Stimulated activated naive CD8-positive, alpha-beta T cell treated with anti-CD3 and anti-CD28 coated beads, Interleukin-15, amount 100 ng/mL, for 72 hours (primary cell): ENCODE results near the gene BBOF1.
"Not testable (repeated sequence)": the region's sequence is repeated elsewhere in the genome, so short reads cannot be mapped to it uniquely, and the experiment has no call there.

Source experiments
- ATAC-seq: fragments of 150-1000 bp; cut with Tn5 transposase; 2 replicates; pipeline ENCODE4 v1.10.0; 2021; ENCODE audit warnings: mild to moderate bottlenecking, moderate library complexity
- DNase-seq, 2 donors: peaks; one replicate each; pipeline ENCODE4 v3.0.0; 2021 to 2022
- H3K27ac Mint-ChIP-seq, 2 donors: one replicate each; pipeline ENCODE4 v1.8.0; 2022; ENCODE audit warnings: mild to moderate bottlenecking in 2 of 2, mixed read lengths in 2 of 2, moderate library complexity in 2 of 2
- H3K27me3 Mint-ChIP-seq: one replicate; pipeline ENCODE4 v1.8.0; 2022; ENCODE audit warnings: mixed read lengths
- H3K4me1 Mint-ChIP-seq: one replicate; pipeline ENCODE4 v1.8.0; 2022; ENCODE audit warnings: mild to moderate bottlenecking, mixed read lengths
- H3K4me3 Mint-ChIP-seq, 2 donors: one replicate each; pipeline ENCODE4 v1.8.0; 2022; ENCODE audit warnings: mild to moderate bottlenecking in 2 of 2, mixed read lengths in 2 of 2, moderate library complexity in 1 of 2
- H3K9me3 Mint-ChIP-seq, 2 donors: one replicate each; pipeline ENCODE4 v1.8.0; 2022; ENCODE audit warnings: mixed read lengths in 2 of 2

BBOF1 gene, protein sequence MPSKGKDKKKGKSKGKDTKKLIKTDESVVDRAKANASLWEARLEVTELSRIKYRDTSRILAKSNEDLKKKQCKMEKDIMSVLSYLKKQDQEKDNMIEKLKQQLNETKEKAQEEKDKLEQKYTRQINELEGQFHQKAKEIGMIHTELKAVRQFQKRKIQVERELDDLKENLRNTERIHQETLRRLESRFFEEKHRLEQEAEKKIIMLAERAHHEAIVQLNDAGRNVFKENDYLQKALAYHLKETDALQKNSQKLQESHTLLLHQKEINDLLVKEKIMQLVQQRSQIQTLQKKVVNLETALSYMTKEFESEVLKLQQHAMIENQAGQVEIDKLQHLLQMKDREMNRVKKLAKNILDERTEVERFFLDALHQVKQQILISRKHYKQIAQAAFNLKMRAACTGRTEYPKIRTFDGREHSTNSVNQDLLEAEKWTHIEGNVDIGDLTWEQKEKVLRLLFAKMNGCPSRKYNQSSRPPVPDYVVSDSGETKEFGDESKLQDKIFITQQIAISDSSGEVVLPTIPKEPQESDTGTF

DNA sequence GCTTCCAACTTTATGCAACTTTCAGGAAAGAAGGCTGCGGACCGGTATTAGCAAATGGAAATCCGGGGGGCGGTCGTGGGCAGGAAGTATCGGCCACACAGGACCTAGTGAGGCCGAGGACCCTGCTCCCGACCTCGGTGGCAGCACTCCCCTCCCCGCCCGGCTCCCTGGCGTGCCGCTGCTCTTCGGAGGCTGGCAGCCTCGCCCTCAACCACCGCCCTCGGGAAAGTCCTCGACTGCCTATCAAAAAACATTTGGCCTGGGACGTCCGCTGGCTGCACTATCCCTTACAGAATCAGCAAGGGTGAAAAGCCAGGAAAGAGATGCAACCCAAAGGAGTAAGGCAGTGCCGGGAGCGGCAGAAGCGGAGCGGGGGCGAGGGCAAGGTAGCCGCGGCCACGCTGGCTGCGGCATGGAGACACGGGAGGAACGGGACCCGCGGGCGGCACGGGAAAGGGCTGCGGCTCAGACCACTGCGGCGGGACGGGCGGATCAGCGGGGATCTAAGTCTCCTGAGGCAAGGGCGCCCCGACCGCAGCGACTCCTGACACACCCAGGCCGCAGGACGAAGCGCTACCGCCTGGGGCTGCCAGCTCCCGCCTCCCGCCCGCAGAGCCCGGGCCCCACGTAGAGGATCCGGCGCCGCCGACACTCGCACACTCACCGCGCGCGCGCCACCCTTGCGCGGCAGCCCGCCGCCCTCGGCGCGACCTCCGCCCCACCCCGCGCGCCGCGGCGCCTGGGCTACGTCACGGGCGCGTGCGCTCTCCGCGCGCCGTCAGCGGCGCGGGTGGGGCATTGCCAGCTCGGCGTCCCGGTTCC, at the start of gene BBOF1, which contains the start of gene ENTPD5:
Gene BBOF1, plus strand, starts transcription at position 764 of the 822 bp plus-strand sequence. CDS start 130 bp downstream, outside the sequence.
Gene ENTPD5, minus strand, starts transcription at position 703 of the 822 bp plus-strand sequence. CDS start 31,186 bp downstream, outside the sequence.
- DNase-seq (peak; percentile 80 to 81), ATAC-seq (peak; percentile 98)
- Mint-ChIP-seq H3K27me3 (no peaks in the 10 kb centered on the region), H3K9me3 (no peaks in the 10 kb centered on the region), H3K4me1 (peaks cover 18% of the 10 kb centered on the region), H3K27ac (peak within 1 kb of the TSS; percentile 95 to 99), H3K4me3 (peak within 1 kb of the TSS; percentile 91 to 97)

- no peaks in the 10 kb centered on the region for H3K9me3 Mint-ChIP-seq
- H3K4me3 Mint-ChIP-seq, result no peak overlapping the region
- no peak overlapping the region for H3K27ac Mint-ChIP-seq
- ATAC-seq (no peak), DNase-seq (no peak)
- H3K27me3 Mint-ChIP-seq, result no peaks in the 10 kb centered on the region
- H3K4me1 Mint-ChIP-seq, result no peaks in the 10 kb centered on the region
Observed at GRCh38 chr14:73973497-73973896, 45.7 kb upstream of the BBOF1 start.

GRCh38 chr14:73976125-73976524, 43.0 kb upstream of the BBOF1 start:
- no peak overlapping the region for H3K4me3 Mint-ChIP-seq

DNA sequence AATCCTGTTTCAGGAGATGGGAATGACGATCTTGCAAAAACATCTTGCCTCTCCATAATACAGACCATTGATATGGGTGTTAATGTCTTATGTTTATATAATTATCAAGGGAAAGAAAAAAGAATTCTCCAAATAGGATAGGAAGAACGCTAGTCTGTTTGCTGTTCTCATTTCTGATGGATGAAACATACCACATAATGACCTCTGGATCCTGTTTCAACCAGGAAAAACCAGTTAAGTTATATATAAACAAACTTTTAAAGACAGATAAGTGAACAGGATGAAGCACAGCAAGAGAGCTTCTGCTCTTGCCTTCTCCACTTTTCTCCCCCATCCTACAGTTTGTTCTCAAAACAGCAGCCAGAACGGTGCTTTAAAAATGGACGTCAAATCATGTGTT, 41.3 kb upstream of the BBOF1 start:
- peak overlapping the region in 1 of 2 donors; percentile 52 for H3K27ac Mint-ChIP-seq
- H3K27me3 Mint-ChIP-seq, result no peaks in the 10 kb centered on the region
- H3K9me3 Mint-ChIP-seq, result no peaks in the 10 kb centered on the region
- DNase-seq, result no peak
- no peak for ATAC-seq
- no peak overlapping the region for H3K4me3 Mint-ChIP-seq
- no peaks in the 10 kb centered on the region for H3K4me1 Mint-ChIP-seq

More at GRCh38 chr14:73976125-73976524, 43.0 kb upstream of the BBOF1 start:
- Mint-ChIP-seq H3K27ac (peak overlapping the region in 1 of 2 donors; percentile 11), H3K4me1 (no peaks in the 10 kb centered on the region), H3K27me3 (no peaks in the 10 kb centered on the region), H3K9me3 (no peaks in the 10 kb centered on the region)
- DNase-seq (no peak), ATAC-seq (no peak)

GRCh38 chr14:73988065-73988464, 31.1 kb upstream of the BBOF1 start:
- Mint-ChIP-seq H3K27me3 (no peaks in the 10 kb centered on the region), H3K4me3 (no peak overlapping the region), H3K9me3 (no peaks in the 10 kb centered on the region), H3K4me1 (no peaks in the 10 kb centered on the region), H3K27ac (no peak overlapping the region)
- DNase-seq (no peak), ATAC-seq (no peak)

GRCh38 chr14:73988656-73989055, 30.5 kb upstream of the BBOF1 start:
- H3K4me3 Mint-ChIP-seq, H3K27me3 Mint-ChIP-seq, H3K9me3 Mint-ChIP-seq, ATAC-seq, H3K27ac Mint-ChIP-seq, H3K4me1 Mint-ChIP-seq, DNase-seq: not testable (repeated sequence)

DNA sequence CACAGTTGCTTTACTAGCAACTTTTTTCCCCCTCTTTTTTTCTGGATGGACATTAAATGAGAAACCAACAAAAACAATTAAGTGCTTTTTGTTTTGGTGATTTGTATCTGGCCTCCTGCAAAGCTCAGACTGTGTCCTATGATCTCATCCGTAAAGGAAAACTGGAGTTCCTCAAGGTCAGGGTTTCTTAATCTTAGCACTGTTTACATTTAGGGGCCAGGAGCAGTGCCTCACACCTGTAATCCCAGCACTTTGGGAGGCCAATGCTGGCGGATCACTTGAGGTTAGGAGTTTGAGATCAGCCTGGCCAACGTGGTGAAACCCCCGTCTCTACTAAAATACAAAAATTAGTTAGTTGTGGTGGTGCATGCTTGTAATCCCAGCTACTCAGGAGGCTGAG, 28.1 kb upstream of the BBOF1 start:
- no peaks in the 10 kb centered on the region for H3K9me3 Mint-ChIP-seq
- no peak for ATAC-seq
- H3K4me1 Mint-ChIP-seq, result no peaks in the 10 kb centered on the region
- H3K27me3 Mint-ChIP-seq, result no peaks in the 10 kb centered on the region
- H3K4me3 Mint-ChIP-seq, result no peak overlapping the region
- H3K27ac Mint-ChIP-seq, result no peak overlapping the region
- no peak for DNase-seq

- H3K9me3 Mint-ChIP-seq, ATAC-seq, H3K4me3 Mint-ChIP-seq, H3K4me1 Mint-ChIP-seq, H3K27me3 Mint-ChIP-seq, DNase-seq, H3K27ac Mint-ChIP-seq: not testable (repeated sequence)
Observed at GRCh38 chr14:73994926-73995325, 24.2 kb upstream of the BBOF1 start.

GRCh38 chr14:73995977-73996378, 23.2 kb upstream of the BBOF1 start:
- H3K27me3 Mint-ChIP-seq, result no peaks in the 10 kb centered on the region
- H3K9me3 Mint-ChIP-seq, result no peaks in the 10 kb centered on the region
- no peak for DNase-seq
- H3K4me3 Mint-ChIP-seq, result no peak overlapping the region
- no peak for ATAC-seq
- H3K4me1 Mint-ChIP-seq, result no peaks in the 10 kb centered on the region
- H3K27ac Mint-ChIP-seq, result peak overlapping the region in 1 of 2 donors; percentile 26

GRCh38 chr14:73996731-73997107, 22.4 kb upstream of the BBOF1 start:
- ATAC-seq (no peak), DNase-seq (no peak)
- H3K27me3 Mint-ChIP-seq, result no peaks in the 10 kb centered on the region
- no peak overlapping the region for H3K27ac Mint-ChIP-seq
- no peaks in the 10 kb centered on the region for H3K9me3 Mint-ChIP-seq
- no peaks in the 10 kb centered on the region for H3K4me1 Mint-ChIP-seq
- H3K4me3 Mint-ChIP-seq, result no peak overlapping the region

DNA sequence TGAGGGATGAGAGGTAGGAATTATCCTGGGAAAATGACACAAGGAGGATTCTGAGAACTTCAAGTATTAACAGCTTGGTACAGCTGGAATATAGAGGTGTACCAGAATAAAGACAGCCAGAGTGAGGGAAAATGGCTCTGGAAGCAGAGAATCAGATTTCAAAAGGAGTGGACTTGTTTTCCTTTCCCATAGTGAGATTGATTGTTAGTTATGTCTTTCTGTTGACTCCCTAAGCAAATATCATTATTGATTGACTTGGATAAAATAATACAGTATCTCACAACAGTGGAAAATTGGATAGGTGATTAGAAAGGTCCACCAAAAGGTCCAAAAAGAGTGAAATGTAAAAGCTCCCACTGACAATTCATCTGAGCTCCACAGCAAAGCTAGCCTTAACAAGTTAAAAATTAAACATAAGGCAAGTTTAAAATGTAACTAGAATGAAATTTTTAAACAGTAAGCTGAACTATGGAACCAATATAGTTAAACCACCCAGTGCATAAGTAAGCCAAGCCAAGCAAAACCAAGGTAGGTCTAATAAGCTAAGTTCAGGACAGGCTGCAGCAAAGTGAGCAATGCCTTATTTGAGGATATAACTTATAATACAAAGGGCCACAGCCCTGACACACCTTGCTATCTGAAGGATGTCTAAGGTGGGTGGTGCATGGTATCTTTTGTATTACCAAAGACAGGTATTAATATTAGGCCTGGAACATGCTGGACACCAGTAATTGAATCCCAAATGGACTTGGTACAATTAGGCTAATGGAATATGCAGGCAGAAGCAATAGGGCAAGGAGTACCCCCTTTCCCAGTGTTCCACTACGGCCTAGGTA, 21.8 kb upstream of the BBOF1 start:
- H3K27me3 Mint-ChIP-seq, result no peaks in the 10 kb centered on the region
- H3K27ac Mint-ChIP-seq, result peak overlapping the region in 1 of 2 donors; percentile 33
- ATAC-seq (no peak), DNase-seq (no peak)
- H3K4me1 Mint-ChIP-seq, result no peaks in the 10 kb centered on the region
- no peaks in the 10 kb centered on the region for H3K9me3 Mint-ChIP-seq
- H3K4me3 Mint-ChIP-seq, result no peak overlapping the region

DNA sequence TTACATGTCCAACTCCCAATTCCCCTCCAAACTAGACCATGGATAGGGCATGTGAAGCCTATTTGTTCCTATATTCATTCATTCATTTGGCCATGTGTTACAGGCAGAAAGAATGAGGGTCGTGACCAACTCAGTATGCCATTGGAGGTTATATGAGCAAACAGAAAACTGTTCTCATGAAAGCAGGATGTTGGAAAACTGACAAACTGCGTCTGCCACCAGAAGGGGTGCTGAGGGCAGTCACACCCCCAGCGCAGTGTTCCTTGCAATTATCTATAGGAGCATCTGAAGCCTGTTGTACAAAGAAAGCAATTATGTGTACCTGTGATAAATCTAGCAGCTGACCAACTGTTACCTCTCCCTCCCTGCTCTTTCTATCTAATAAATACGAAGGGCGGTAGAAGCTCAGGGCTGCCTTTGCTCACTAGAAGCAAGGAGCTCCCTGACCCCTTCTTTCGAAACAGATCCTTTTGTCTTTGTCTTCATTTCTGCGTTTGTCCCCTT, 21.2 kb upstream of the BBOF1 start:
- H3K27me3 Mint-ChIP-seq, result no peaks in the 10 kb centered on the region
- no peak overlapping the region for H3K4me3 Mint-ChIP-seq
- ATAC-seq, result no peak
- no peaks in the 10 kb centered on the region for H3K9me3 Mint-ChIP-seq
- DNase-seq, result no peak
- no peak overlapping the region for H3K27ac Mint-ChIP-seq
- H3K4me1 Mint-ChIP-seq, result no peaks in the 10 kb centered on the region

- Mint-ChIP-seq H3K27me3 (no peaks in the 10 kb centered on the region), H3K27ac (peak overlapping the region in 1 of 2 donors; percentile 8), H3K9me3 (no peaks in the 10 kb centered on the region), H3K4me1 (no peaks in the 10 kb centered on the region), H3K4me3 (no peak overlapping the region)
- ATAC-seq (no peak), DNase-seq (no peak)
Observed at GRCh38 chr14:73998726-73999125, 20.4 kb upstream of the BBOF1 start.

DNA sequence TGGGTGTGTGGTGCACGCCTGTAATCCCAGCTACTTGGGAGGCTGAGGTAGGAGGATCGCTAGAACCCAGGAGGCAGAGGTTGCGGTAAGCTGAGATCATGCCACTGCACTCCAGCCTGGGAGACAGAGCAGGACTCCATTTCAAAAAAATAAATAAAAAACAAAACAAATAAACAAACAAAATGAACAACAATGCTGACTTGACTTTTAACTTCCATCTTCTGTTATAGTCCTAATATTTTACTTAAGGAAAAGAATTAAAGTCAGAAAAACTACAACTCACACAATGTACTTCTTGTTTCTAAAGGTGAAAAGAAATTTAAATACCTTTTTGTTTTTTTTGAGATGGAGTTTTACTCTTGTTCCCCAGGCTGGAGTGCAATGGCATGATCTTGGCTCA, 13.5 kb upstream of the BBOF1 start:
- H3K27ac Mint-ChIP-seq, DNase-seq, H3K9me3 Mint-ChIP-seq, H3K27me3 Mint-ChIP-seq, H3K4me1 Mint-ChIP-seq, ATAC-seq, H3K4me3 Mint-ChIP-seq: not testable (repeated sequence)
